OCI-LY1 (cell line): ENCODE measurements around the gene VIPR2.

ENCODE experiments used
- H2AFZ ChIP-seq: fragments of 200-600 bp; sonication (generic), shearing (Covaris generic); 2 replicates; pipeline ENCODE4 v1.6.0; 2014; ENCODE audit warnings: antibody characterized with exemption, mild to moderate bottlenecking, low read length
- H3F3A ChIP-seq: fragments of 200-600 bp; sonication (generic), shearing (Covaris generic); 2 replicates; pipeline ENCODE4 v1.6.0; 2014; ENCODE audit warnings: mild to moderate bottlenecking, antibody characterized with exemption, low read length, moderate library complexity; ENCODE audit not compliant: insufficient read depth
- H3K27ac ChIP-seq: fragments of 200-600 bp; sonication (generic); 2 replicates; pipeline ENCODE4 v1.5.1; 2014; ENCODE audit warnings: low read length, mixed run types, mild to moderate bottlenecking, low read depth; ENCODE audit not compliant: poor library complexity, severe bottlenecking
- H3K27me3 ChIP-seq: fragments of 200-600 bp; sonication (generic); 2 replicates; pipeline ENCODE4 v1.6.0; 2014; ENCODE audit warnings: antibody characterized with exemption, mild to moderate bottlenecking, low read length, moderate library complexity; ENCODE audit not compliant: insufficient read depth
- H3K36me3 ChIP-seq: fragments of 200-600 bp; sonication (generic); 2 replicates; pipeline ENCODE4 v1.6.1; 2014; ENCODE audit warnings: mild to moderate bottlenecking, antibody characterized with exemption, low read length, moderate library complexity, mixed read lengths; ENCODE audit not compliant: insufficient read depth
- H3K4me1 ChIP-seq: fragments of 200-600 bp; sonication (generic); 2 replicates; pipeline ENCODE4 v1.5.1; 2014; ENCODE audit warnings: mild to moderate bottlenecking, low read length, moderate library complexity; ENCODE audit not compliant: insufficient read depth, severe bottlenecking
- H3K4me2 ChIP-seq: fragments of 200-600 bp; sonication (generic), shearing (Covaris generic); 2 replicates; pipeline ENCODE4 v1.6.1; 2014; ENCODE audit warnings: low read length
- H3K4me3 ChIP-seq: fragments of 200-600 bp; sonication (generic); 2 replicates; pipeline ENCODE4 v1.5.1; 2014; ENCODE audit warnings: low read length, low read depth, mild to moderate bottlenecking, mixed read lengths; ENCODE audit not compliant: poor library complexity, severe bottlenecking
- H3K79me2 ChIP-seq: fragments of 200-600 bp; shearing (Covaris generic); 2 replicates; pipeline ENCODE4 v1.6.1; 2016; ENCODE audit warnings: mixed run types, low read length, mixed read lengths; ENCODE audit not compliant: insufficient read depth
- H3K9ac ChIP-seq: fragments of 200-600 bp; sonication (generic), shearing (Covaris generic); 2 replicates; pipeline ENCODE4 v1.6.1; 2014; ENCODE audit warnings: mild to moderate bottlenecking, low read length, mixed read lengths
- H3K9me2 ChIP-seq: fragments of 200-600 bp; sonication (generic), shearing (Covaris generic); 2 replicates; pipeline ENCODE4 v1.6.1; 2014; ENCODE audit warnings: low read depth, mild to moderate bottlenecking, low read length, mixed read lengths
- H3K9me3 ChIP-seq: fragments of 200-600 bp; shearing (Covaris generic); 2 replicates; pipeline ENCODE4 v1.6.1; 2014; ENCODE audit warnings: low read length, mixed read lengths
- H4K20me1 ChIP-seq: fragments of 200-600 bp; sonication (generic), shearing (Covaris generic); 2 replicates; pipeline ENCODE4 v1.6.0; 2016; ENCODE audit warnings: mild to moderate bottlenecking, low read length; ENCODE audit not compliant: insufficient read depth
- CTCF ChIP-seq: fragments of 200-600 bp; sonication (generic), shearing (Covaris generic); IDR thresholded peaks from 2 replicates; pipeline ENCODE4 v1.5.1; 2017; ENCODE audit warnings: mild to moderate bottlenecking, antibody characterized with exemption, low read length, moderate library complexity, mixed read lengths
- EZH2 ChIP-seq: fragments of 200-600 bp; sonication (generic), shearing (Covaris generic); IDR thresholded peaks from 2 replicates; pipeline ENCODE4 v1.8.0; 2017; ENCODE audit warnings: borderline replicate concordance, mixed run types, mild to moderate bottlenecking, antibody characterized with exemption, low read length, moderate library complexity, mixed read lengths

The VIPR2 gene

GRCh38 chr7:159027789-159028507 is 116.7 kb downstream of the VIPR2 start:
- H3K27ac ChIP-seq, result no peak overlapping the region
- H3K4me1 ChIP-seq, result no peaks in the 10 kb centered on the region
- no peak overlapping the region for H3K9ac ChIP-seq
- H4K20me1 ChIP-seq, result no peaks in the 10 kb centered on the region
- H3K79me2 ChIP-seq, result no peaks in the 10 kb centered on the region
- H3K9me3 ChIP-seq, result no peaks in the 10 kb centered on the region
- no peak overlapping the region for H2AFZ ChIP-seq
- TF ChIP-seq EZH2 (no peak), CTCF (no peak)
- H3F3A ChIP-seq, result no peaks in the 10 kb centered on the region
- H3K9me2 ChIP-seq, result no peaks in the 10 kb centered on the region
- H3K27me3 ChIP-seq, result peaks cover 4% of the 10 kb centered on the region; the same call in 1 of the 2 replicates
- H3K4me2 ChIP-seq, result no peak overlapping the region
- H3K4me3 ChIP-seq, result no peak overlapping the region
- no peaks in the 10 kb centered on the region for H3K36me3 ChIP-seq

GRCh38 chr7:159027056-159027788 is 117.4 kb downstream of the VIPR2 start:
- Histone ChIP-seq H3K9ac (no peak overlapping the region), H3K36me3 (no peaks in the 10 kb centered on the region), H3K4me3 (no peak overlapping the region), H3K79me2 (no peaks in the 10 kb centered on the region), H3K4me2 (no peak overlapping the region), H3K4me1 (no peaks in the 10 kb centered on the region), H2AFZ (no peak overlapping the region), H3K9me2 (no peaks in the 10 kb centered on the region), H3K27me3 (peaks cover 4% of the 10 kb centered on the region; the same call in 1 of the 2 replicates), H3K9me3 (no peaks in the 10 kb centered on the region), H4K20me1 (no peaks in the 10 kb centered on the region), H3K27ac (no peak overlapping the region), H3F3A (no peaks in the 10 kb centered on the region)
- TF ChIP-seq CTCF, result no peak
- TF ChIP-seq EZH2, result no peak

GRCh38 chr7:159026271-159027055 is 118.2 kb downstream of the VIPR2 start:
- Histone ChIP-seq H3K27ac (no peak overlapping the region), H3K27me3 (peaks cover 4% of the 10 kb centered on the region; the same call in 1 of the 2 replicates), H3K4me3 (no peak overlapping the region), H3K9ac (no peak overlapping the region), H3K79me2 (no peaks in the 10 kb centered on the region), H3K9me3 (no peaks in the 10 kb centered on the region), H3K9me2 (no peaks in the 10 kb centered on the region), H3K36me3 (no peaks in the 10 kb centered on the region), H3K4me1 (no peaks in the 10 kb centered on the region), H2AFZ (no peak overlapping the region), H3F3A (no peaks in the 10 kb centered on the region), H3K4me2 (no peak overlapping the region), H4K20me1 (no peaks in the 10 kb centered on the region)
- TF ChIP-seq EZH2, result no peak
- TF ChIP-seq CTCF, result no peak
